GM18526 (cell line): ENCODE measurements around the gene RSPH3.

ENCODE experiments used
- POLR2A ChIP-seq: IDR thresholded peaks from 3 replicates; pipeline ENCODE4 v1.6.1; 2011; ENCODE audit not compliant: insufficient read length; ENCODE audit errors: extremely low read depth

The RSPH3 gene

GRCh38 chr6:158958504-158959386 is 41.3 kb downstream of the RSPH3 start:
- TF ChIP-seq POLR2A: no peak

- no peak for TF ChIP-seq POLR2A
Observed at GRCh38 chr6:158955255-158955654, 44.7 kb downstream of the RSPH3 start.

- TF ChIP-seq POLR2A: no peak
Observed at GRCh38 chr6:158954753-158955152, 45.2 kb downstream of the RSPH3 start.

- no peak for TF ChIP-seq POLR2A
Observed at GRCh38 chr6:158947284-158947683, 52.7 kb downstream of the RSPH3 start.

- TF ChIP-seq POLR2A: no peak
Observed at GRCh38 chr6:158943380-158944032, 56.5 kb downstream of the RSPH3 start.

GRCh38 chr6:158942349-158942748 is 57.7 kb downstream of the RSPH3 start:
- no peak for TF ChIP-seq POLR2A

- no peak for TF ChIP-seq POLR2A
Observed at GRCh38 chr6:158941246-158941645, 58.8 kb downstream of the RSPH3 start.

GRCh38 chr6:158939255-158940159 is 60.5 kb downstream of the RSPH3 start:
- no peak for TF ChIP-seq POLR2A

GRCh38 chr6:158938811-158939254 is 61.2 kb downstream of the RSPH3 start:
- no peak for TF ChIP-seq POLR2A

GRCh38 chr6:158938220-158938619 is 61.8 kb downstream of the RSPH3 start:
- no peak for TF ChIP-seq POLR2A

- TF ChIP-seq POLR2A: no peak
Observed at GRCh38 chr6:158934157-158934556, 65.8 kb downstream of the RSPH3 start.

- TF ChIP-seq POLR2A: no peak
Observed at GRCh38 chr6:158933079-158933595, 66.9 kb downstream of the RSPH3 start.

- TF ChIP-seq POLR2A: no peak
Observed at GRCh38 chr6:158928068-158928467, 71.9 kb downstream of the RSPH3 start.

GRCh38 chr6:158926414-158926813 is 73.6 kb downstream of the RSPH3 start:
- no peak for TF ChIP-seq POLR2A
